Measurements from ENCODE around the gene MRPS18A. TPM values are rescaled to one million over a fixed set of nuclear protein-coding genes. Genes with fewer than 3 reads are reported as not detected.
A peak's percentile ranks its signal among the peaks of the same experiment; 100 is the strongest.

MRPS18A gene
- total and polyA plus RNA-seq, 2 donors (not counting 3 experiments of a cell fraction or from before 2014, with no cell fraction given): 39.8 to 83.8 TPM

GRCh38 chr6:43705996-43706395 lies 18.4 kb upstream of the MRPS18A start:
- ChIA-PET POLR2A (no interaction called here), CTCF (interaction anchor here (0.7 to 1.7 kb wide), 6 partner anchors 9 to 38 kb away, joined by 3 to 8 read pairs (median 3); no protein-coding TSS in a partner anchor)
- no peaks in the 10 kb centered on the region for H3K36me3 ChIP-seq (ENCODE audit: control insufficient read depth in 2 of 2, extremely low read depth in 1 of 2, insufficient read depth in 2 of 2, low read length in 2 of 2)
- no peaks in the 10 kb centered on the region for H3K9me3 ChIP-seq (replicated peaks; ENCODE audit: control insufficient read depth, insufficient read depth, low read length)
- H3K27ac ChIP-seq (ENCODE audit: insufficient read depth, low read depth, low read length): peak overlapping the region; percentile 72
- peaks cover 55% of the 10 kb centered on the region for H3K4me1 ChIP-seq (ENCODE audit: control insufficient read depth, extremely low read depth, insufficient read depth, low read length)
- H3K27me3 ChIP-seq (ENCODE audit: control insufficient read depth in 2 of 2, insufficient read depth in 2 of 2, low read length in 2 of 2): no peaks in the 10 kb centered on the region
- no peak overlapping the region for H3K4me3 ChIP-seq (replicated peaks in 1 of 3; ENCODE audit: insufficient read depth in 1 of 3, low read depth in 1 of 3, low read length in 3 of 3)
- no peaks in the 10 kb centered on the region for H4K20me1 ChIP-seq (replicated peaks; ENCODE audit: control insufficient read depth, extremely low read depth, insufficient read depth, low read length)
- H3K9ac ChIP-seq (replicated peaks; ENCODE audit: extremely low read depth, insufficient read depth, low read length): no peak overlapping the region
- DNase-seq (ENCODE audit: low read depth, low spot score): peak; percentile 37
- dilution Hi-C loops (cut with MboI; ENCODE audit: extremely low pct_ligation_motif_present, low sequenced_read_pairs): no loop called here
- no peak for TF ChIP-seq CTCF (IDR thresholded peaks at IDR 0.05; ENCODE audit: extremely low read depth in 1 of 2, insufficient read depth in 1 of 2, low read depth in 1 of 2, low read length in 2 of 2)
- no peak for TF ChIP-seq GATA2 (IDR thresholded peaks at IDR 0.05; ENCODE audit: insufficient read depth, insufficient read length, low read depth, low read length)
- TF ChIP-seq MAX (IDR thresholded peaks at IDR 0.05; ENCODE audit: insufficient read depth, insufficient read length): no peak
- no peak for TF ChIP-seq MYC (IDR thresholded peaks at IDR 0.05; ENCODE audit: low read depth, low read length)
- no peak for TF ChIP-seq POLR2A (IDR thresholded peaks at IDR 0.05; ENCODE audit: low read depth, low read length)
- TF ChIP-seq JUN (IDR thresholded peaks at IDR 0.05; ENCODE audit: borderline replicate concordance, insufficient read depth, insufficient read length, low read depth): no peak
- no peak for TF ChIP-seq FOS (IDR thresholded peaks at IDR 0.05; ENCODE audit: borderline replicate concordance, insufficient read depth, low read length)
- no peak for TF ChIP-seq EZH2 (IDR thresholded peaks at IDR 0.05; ENCODE audit: borderline replicate concordance, low read depth, low read length, severe bottlenecking)
- TF ChIP-seq POLR2AphosphoS5 (IDR thresholded peaks at IDR 0.05; ENCODE audit: insufficient read depth, low read depth, low read length): no peak
- H3K79me2 ChIP-seq (ENCODE audit: control insufficient read depth, insufficient read depth, low read length): no peaks in the 10 kb centered on the region
- intact Hi-C loops (cut with micrococcal nuclease): loop anchor here (5.0 kb wide), 1 partner anchor 66 kb away; the partner anchor contains the start of gene VEGFA
- H2AFZ ChIP-seq (ENCODE audit: low read depth, low read length): no peak overlapping the region
- no TSS peak for BruUV-seq (replicated peaks)
- H3K4me2 ChIP-seq (ENCODE audit: insufficient read depth, low read length): peak overlapping the region; percentile 64
- no peak for FAIRE-seq
- H3K9me1 ChIP-seq (replicated peaks; ENCODE audit: control insufficient read depth, extremely low read depth, insufficient read depth, low read length): no peaks in the 10 kb centered on the region
